GM21825 (cell line): ENCODE measurements around the gene CFAP77.

Experiments
- ATAC-seq: cut with Tn5 transposase; IDR thresholded peaks from one replicate; pipeline ENCODE4 v1.9.1; 2021; ENCODE audit warnings: mild to moderate bottlenecking, moderate library complexity; ENCODE audit not compliant: unreplicated experiment

CFAP77 gene

GRCh38 chr9:132514011-132514744 is 104.2 kb downstream of the CFAP77 start:
- ATAC-seq: no peak

DNA sequence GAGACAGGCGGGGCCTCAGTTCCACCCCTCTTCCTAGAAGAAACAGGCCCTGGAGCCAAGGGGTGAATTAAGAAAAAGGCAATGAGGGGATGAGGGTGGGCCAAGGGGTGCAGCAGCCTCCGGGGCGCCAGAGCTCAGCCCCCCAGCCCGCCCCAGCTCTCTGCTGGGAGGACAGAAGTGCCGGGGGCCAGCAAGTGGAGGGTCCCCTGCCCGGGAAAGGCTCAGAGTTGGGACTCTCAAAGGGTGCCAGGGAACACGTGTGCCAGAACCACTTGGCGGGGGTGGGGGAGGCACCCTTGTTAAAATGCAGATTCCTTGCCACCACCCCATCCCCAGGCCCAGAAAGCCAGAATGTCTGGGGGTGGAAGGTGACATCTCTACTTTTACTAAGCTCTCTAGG is 104.8 kb downstream of the CFAP77 start:
- no peak for ATAC-seq

GRCh38 chr9:132516301-132516700 is 106.3 kb downstream of the CFAP77 start:
- ATAC-seq: no peak

- ATAC-seq: no peak
Measured at GRCh38 chr9:132516911-132517310, 106.9 kb downstream of the CFAP77 start.

DNA sequence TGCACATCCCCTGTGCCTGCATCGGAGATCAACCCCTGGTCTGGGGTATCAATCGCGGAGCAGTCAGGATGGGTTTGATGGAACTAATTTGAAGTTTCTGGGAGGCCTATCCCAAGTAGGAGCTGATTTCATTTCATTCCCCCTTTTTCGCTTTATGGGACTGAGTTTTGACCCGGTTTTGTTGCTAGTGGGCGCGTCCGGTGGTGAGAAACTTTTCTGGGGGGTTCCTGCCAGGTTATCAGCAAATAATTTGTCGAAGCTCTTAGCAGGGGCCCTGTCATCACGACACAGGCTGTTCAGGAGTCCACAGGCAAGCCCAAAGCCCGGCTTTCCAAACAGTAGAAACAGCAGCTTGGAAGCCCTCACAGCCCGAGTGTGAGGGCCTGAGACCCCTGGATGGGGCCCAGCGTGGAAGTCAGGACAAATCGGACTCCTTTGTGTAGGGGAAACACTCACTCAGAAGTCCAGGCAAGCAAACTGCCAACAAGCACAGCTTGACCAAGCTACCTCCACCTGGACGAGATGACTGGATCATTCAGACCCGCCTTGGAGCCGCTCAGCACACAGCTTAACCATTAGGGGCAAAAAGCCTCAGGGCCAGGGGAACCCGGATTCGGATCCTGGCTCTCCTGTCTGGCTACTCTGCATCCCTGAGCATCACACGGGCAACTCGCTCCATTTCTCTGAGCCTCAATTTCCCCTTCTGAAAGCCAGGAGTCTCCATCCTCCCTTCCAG is 108.0 kb downstream of the CFAP77 start:
- no peak for ATAC-seq

- no peak for ATAC-seq
Measured at GRCh38 chr9:132518626-132519025, 108.6 kb downstream of the CFAP77 start.

DNA sequence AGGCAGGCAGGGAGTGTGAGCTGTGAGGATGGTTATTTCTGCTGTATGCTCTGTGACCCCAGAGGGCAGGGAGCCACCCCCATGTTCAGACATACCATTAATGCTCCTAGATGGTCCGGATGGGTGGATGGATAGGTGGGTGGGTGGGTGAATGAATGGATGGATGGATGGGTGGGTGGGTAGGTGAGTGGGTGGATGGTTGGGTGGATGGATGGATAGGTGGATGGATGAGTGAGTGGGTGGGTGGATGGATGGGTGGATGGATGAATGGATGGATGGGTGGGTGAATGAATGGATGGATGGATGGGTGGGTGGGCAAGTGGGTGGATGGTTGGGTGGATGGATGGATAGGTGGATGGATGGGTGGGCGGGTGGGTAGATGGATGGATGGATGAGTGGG is 109.0 kb downstream of the CFAP77 start:
- no peak for ATAC-seq

DNA sequence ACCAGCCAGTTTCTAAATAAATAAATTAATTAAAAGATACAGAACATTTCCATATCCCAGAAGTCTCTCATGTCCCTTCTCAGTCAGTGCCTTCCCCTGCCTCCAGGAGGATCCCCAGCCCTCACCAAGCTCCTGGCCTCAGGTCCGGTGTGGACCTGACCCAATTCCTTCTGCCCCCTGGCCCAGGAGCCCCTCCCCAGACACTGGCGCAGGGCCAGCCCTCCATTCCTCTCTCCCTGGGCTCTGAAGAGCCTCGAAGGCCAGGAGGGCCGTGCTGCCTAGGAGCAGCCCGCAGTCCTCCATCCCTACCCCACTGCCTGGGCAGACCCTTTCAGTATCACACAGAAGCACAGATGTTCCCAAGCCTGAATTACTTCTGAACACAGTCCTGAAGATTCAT is 110.6 kb downstream of the CFAP77 start:
- ATAC-seq: no peak

- ATAC-seq: no peak
Measured at GRCh38 chr9:132525308-132526023, 115.5 kb downstream of the CFAP77 start.

DNA sequence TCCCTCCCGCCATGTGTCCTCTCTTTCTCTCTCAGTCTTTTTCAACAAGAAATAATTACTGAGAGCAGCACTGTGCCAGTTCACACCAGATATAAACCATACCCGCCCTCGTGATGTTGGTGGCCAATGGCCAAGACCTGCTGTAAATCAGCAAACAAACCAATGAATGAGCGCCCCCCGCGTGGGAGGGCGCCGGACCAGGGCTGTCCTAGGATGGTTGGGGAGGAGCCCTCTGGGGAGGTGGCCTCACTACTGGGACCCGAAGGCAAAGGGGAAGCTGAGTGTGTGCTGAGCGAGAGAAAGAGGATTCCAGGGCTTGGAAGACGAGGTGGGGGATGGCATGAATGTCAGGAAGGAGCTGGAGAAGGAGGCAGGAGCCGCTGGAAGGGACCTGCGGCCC is 121.2 kb downstream of the CFAP77 start:
- no peak for ATAC-seq

GRCh38 chr9:132531710-132532570 is 121.9 kb downstream of the CFAP77 start:
- no peak for ATAC-seq

DNA sequence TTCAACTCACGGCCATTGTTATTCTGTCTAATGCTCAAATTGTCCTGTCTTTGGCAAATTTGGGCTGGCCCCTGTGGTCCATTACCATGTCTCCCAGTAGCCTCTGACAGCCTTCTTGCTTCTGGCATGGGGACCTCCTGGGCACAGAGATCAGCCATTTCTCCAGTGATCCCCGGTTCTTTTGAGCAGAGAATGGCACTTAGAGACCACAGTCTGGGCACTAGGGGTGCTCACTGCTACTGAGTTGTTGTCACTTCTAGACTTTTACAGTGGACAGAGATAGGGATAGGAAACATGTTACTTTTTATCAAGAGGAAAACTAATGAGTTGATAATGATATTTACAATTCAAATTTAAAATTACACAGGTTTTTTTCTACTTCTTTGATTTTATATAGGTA is 124.8 kb downstream of the CFAP77 start:
- no peak for ATAC-seq

DNA sequence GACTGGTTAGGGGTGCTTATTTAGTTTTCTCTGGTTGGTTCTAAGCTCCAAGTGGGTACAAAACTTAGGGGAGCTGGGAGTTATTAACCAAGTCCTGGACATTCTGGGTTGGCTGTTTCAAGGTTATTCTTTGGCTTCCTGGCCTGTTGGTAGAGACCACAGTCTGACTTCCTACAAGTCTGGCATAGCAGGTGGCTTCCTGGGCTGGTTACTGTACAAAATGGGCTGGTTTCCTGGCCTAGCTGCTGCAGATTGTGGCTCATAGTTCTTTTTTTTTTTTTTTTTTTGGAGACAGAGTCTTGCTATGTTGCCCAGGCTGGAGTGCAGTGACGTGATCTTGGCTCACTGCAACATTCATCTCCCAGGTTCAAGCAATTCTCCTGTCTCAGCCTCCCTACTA is 126.1 kb downstream of the CFAP77 start:
- no peak for ATAC-seq

DNA sequence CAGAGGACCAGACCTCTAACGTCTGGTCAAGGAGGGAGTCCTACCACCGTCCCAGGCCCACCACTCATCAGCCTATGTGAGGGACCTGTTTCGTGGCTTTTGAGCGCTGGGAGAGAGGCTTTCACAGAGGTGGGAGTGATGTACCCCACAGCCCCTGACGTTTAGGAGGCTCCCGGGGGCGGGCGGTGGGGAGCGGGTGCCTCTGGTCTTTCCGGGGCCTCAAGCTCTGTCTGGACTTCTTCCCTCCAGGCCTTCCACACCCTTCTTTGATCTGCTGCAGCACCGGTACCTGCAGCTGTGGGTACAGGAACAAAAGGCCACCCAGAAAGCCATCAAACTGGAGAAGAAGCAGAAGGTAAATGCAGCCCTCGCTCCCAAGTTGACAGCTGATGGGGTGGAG is 127.3 kb downstream of the CFAP77 start:
- no peak for ATAC-seq

- ATAC-seq: no peak
Measured at GRCh38 chr9:132538071-132538470, 128.1 kb downstream of the CFAP77 start.

GRCh38 chr9:132539096-132539495 is 129.1 kb downstream of the CFAP77 start:
- ATAC-seq: no peak

GRCh38 chr9:132541051-132541450 is 131.0 kb downstream of the CFAP77 start:
- ATAC-seq: no peak

DNA sequence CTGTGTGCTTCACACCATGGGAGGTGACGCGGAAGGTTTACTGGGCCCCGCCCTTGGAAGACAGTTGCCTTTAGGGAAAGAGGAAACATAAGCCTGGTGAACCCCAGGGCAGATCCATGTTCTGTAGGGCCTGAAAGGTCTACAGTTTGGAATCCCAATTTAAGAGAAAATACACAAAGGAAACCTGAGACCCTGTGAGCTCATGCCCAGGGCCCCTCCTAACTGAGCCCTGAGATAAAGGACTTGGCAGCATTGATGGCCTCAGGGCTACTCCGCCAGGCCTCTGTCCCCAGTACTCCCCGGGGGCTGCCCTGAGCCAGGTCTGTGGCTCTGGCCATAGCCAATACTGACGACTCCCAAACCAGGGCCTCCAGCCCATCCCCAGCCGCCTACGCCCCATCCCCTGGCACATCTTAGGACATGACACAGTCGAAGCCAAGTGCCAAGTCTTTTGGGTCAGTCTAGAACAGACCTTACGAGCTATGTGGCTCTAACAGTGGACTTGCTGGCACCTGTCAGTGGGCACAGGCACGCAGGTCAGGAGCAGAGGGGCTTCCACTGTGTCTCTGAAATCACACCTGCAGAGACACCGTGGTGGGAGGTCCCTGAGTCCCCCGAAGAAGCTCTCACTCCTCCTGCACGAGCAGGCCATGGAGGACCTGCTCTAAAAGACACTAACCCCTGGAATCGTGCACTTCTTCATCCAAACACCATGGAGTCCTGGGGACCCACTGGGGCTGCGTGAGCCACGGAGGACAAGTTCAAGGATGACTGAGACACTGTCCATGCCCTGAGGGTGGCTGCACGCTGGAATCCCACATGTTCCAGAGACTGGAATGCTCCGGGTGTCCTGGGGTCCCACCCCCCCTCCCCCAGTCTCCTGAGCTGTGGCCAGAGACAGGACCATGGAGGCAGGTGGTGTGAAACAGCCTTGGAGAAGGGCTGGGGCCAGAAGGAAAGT is 132.1 kb downstream of the CFAP77 start:
- ATAC-seq: no peak

- ATAC-seq: no peak
Measured at GRCh38 chr9:132543251-132543650, 133.2 kb downstream of the CFAP77 start.

DNA sequence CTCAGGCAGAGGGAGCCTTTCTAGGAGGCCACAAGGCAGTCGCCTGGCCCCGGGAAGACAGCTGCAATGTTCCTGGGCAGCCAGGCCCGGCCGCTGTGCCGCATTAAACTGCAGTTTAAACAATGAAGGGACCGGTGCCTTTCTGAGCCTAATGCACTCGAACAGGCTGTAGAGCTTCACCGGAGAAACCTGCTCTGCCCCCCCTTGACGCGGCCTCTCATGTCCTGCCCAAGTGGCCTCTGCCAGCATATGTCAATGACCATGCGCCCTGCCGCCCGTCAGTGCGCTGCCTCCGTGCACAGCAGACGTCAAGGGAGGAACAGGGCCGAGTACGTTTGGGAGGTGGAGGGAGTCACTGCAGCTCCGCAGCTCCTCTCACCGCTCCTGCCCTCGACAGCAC is 133.9 kb downstream of the CFAP77 start:
- no peak for ATAC-seq
